ENCODE results near the gene TMEM255A. TPM values are rescaled to one million over a fixed set of nuclear protein-coding genes. Genes with fewer than 3 reads are reported as not detected.

TMEM255A gene
- total RNA-seq, 1 experiment from 2014 or later = not detected

GRCh38 chrX:120321520-120322281, 10.4 kb upstream of the TMEM255A start:
- Histone ChIP-seq H3F3A (ENCODE audit: low read length, unreplicated experiment) (peaks cover 9% of the 10 kb centered on the region), H3K9ac (ENCODE audit: low read length) (no peak overlapping the region), H3K4me3 (ENCODE audit: low read length) (no peak overlapping the region), H3K79me2 (ENCODE audit: low read length) (no peaks in the 10 kb centered on the region), H3K4me2 (ENCODE audit: low read length) (no peak overlapping the region), H3K4me1 (ENCODE audit: insufficient read depth, low read length) (peaks cover 15% of the 10 kb centered on the region), H4K20me1 (ENCODE audit: low read length) (no peaks in the 10 kb centered on the region), H2AFZ (ENCODE audit: low read length) (no peak overlapping the region), H3K36me3 (ENCODE audit: low read depth, low read length) (no peaks in the 10 kb centered on the region), H3K27ac (ENCODE audit: low read length) (no peak overlapping the region), H3K27me3 (ENCODE audit: low read length) (no peaks in the 10 kb centered on the region), H3K9me2 (replicated peaks; ENCODE audit: low read length) (no peaks in the 10 kb centered on the region), H3K9me3 (ENCODE audit: low read length) (no peaks in the 10 kb centered on the region)
- TF ChIP-seq CTCF (conservative IDR thresholded peaks at IDR 0.05; ENCODE audit: low read depth, low read length) = no peak
- no peak for TF ChIP-seq EZH2 (IDR thresholded peaks at IDR 0.05; ENCODE audit: low read length, unreplicated experiment)
- no peak for TF ChIP-seq EZH2phosphoT487 (IDR thresholded peaks at IDR 0.05; ENCODE audit: borderline replicate concordance, low read length)
- CTCF ChIA-PET = no interaction called here
- no TSS peak for BruUV-seq (replicated peaks)
- intact Hi-C loops (cut with micrococcal nuclease) = no loop called here
- POLR2A ChIA-PET (ENCODE audit: unreplicated experiment) = no interaction called here
- ATAC-seq = no peak
- no peak for DNase-seq

GRCh38 chrX:120318411-120318810, 7.2 kb upstream of the TMEM255A start:
- TF ChIP-seq CTCF (conservative IDR thresholded peaks at IDR 0.05; ENCODE audit: low read depth, low read length) = no peak
- no peak for TF ChIP-seq EZH2 (IDR thresholded peaks at IDR 0.05; ENCODE audit: low read length, unreplicated experiment)
- no peak for TF ChIP-seq EZH2phosphoT487 (IDR thresholded peaks at IDR 0.05; ENCODE audit: borderline replicate concordance, low read length)
- Histone ChIP-seq H3K27me3 (ENCODE audit: low read length) (no peaks in the 10 kb centered on the region), H3K4me3 (ENCODE audit: low read length) (no peak overlapping the region), H3K4me1 (ENCODE audit: insufficient read depth, low read length) (peaks cover 29% of the 10 kb centered on the region), H3K79me2 (ENCODE audit: low read length) (no peaks in the 10 kb centered on the region), H4K20me1 (ENCODE audit: low read length) (no peaks in the 10 kb centered on the region), H3K9me3 (ENCODE audit: low read length) (no peaks in the 10 kb centered on the region), H3K27ac (ENCODE audit: low read length) (no peak overlapping the region), H3F3A (ENCODE audit: low read length, unreplicated experiment) (peaks cover 13% of the 10 kb centered on the region), H3K9ac (ENCODE audit: low read length) (no peak overlapping the region), H3K9me2 (replicated peaks; ENCODE audit: low read length) (no peaks in the 10 kb centered on the region), H3K36me3 (ENCODE audit: low read depth, low read length) (no peaks in the 10 kb centered on the region), H2AFZ (ENCODE audit: low read length) (no peak overlapping the region), H3K4me2 (ENCODE audit: low read length) (no peak overlapping the region)
- no peak for DNase-seq
- no peak for ATAC-seq
- intact Hi-C loops (cut with micrococcal nuclease) = loop anchor here (10.0 kb wide), 1 partner anchor 136 kb away; no protein-coding TSS in a partner anchor
- ChIA-PET CTCF (no interaction called here), POLR2A (ENCODE audit: unreplicated experiment) (interaction anchor here (0.5 kb wide), 1 partner anchor 78 kb away, joined by 3 read pairs; no protein-coding TSS in a partner anchor)
- BruUV-seq (replicated peaks) = no TSS peak
